ENCODE results near the gene IQSEC1. TPM values are rescaled to one million over a fixed set of nuclear protein-coding genes. Genes with fewer than 3 reads are reported as not detected.
A peak's percentile ranks its signal among the peaks of the same experiment; 100 is the strongest.

The IQSEC1 gene
- total RNA-seq, 1 donor from 2014 or later: 29.5 TPM

DNA sequence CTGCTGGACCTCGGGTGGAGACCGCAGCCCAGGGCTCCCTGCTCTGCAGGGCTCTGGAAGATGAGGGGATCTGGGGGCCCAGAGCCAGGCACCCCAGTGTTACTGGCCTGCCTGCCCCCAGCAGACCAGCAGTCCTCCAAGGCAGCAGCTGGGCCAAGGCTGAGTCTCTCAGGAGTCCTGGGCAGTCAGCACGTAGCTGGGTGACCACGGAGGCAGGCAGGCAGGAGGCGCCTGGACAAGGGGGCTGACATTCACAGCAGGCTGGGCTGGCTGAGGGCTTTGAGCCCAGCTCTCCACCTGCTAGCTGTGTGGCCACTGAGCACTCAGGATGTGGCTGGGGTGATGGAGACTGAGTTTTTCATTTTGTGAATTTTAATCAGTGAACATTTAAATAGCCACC, 67.9 kb downstream of the IQSEC1 start:
- peaks cover 2% of the 10 kb centered on the region for H3K27me3 Mint-ChIP-seq (ENCODE audit: low read depth, unreplicated experiment)
- no peak overlapping the region for H3K27ac Mint-ChIP-seq (ENCODE audit: unreplicated experiment)
- no peak overlapping the region for H3K4me3 Mint-ChIP-seq (ENCODE audit: unreplicated experiment)
- no peak for TF ChIP-seq EZH2 (IDR thresholded peaks at IDR 0.05; ENCODE audit: insufficient read depth, low read length)
- TF ChIP-seq, protein P1, sequence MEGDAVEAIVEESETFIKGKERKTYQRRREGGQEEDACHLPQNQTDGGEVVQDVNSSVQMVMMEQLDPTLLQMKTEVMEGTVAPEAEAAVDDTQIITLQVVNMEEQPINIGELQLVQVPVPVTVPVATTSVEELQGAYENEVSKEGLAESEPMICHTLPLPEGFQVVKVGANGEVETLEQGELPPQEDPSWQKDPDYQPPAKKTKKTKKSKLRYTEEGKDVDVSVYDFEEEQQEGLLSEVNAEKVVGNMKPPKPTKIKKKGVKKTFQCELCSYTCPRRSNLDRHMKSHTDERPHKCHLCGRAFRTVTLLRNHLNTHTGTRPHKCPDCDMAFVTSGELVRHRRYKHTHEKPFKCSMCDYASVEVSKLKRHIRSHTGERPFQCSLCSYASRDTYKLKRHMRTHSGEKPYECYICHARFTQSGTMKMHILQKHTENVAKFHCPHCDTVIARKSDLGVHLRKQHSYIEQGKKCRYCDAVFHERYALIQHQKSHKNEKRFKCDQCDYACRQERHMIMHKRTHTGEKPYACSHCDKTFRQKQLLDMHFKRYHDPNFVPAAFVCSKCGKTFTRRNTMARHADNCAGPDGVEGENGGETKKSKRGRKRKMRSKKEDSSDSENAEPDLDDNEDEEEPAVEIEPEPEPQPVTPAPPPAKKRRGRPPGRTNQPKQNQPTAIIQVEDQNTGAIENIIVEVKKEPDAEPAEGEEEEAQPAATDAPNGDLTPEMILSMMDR (IDR thresholded peaks at IDR 0.05; ENCODE audit: insufficient read depth, low read depth, low read length): no peak
- no peaks in the 10 kb centered on the region for H3K79me2 ChIP-seq (ENCODE audit: insufficient read depth, low read length)
- H3K9me3 Mint-ChIP-seq (ENCODE audit: unreplicated experiment): no peaks in the 10 kb centered on the region
- no peak overlapping the region for H3K4me3 ChIP-seq (ENCODE audit: insufficient read depth, low read depth, low read length)
- no peak overlapping the region for H3K4me2 ChIP-seq (ENCODE audit: low read length)
- no peak overlapping the region for H2AFZ ChIP-seq (ENCODE audit: low read depth, low read length)
- FAIRE-seq (no peak), DNase-seq (ENCODE audit: low read depth) (no peak)
- H3K4me1 ChIP-seq (ENCODE audit: insufficient read depth, low read length): peaks cover 9% of the 10 kb centered on the region
- H4K20me1 ChIP-seq (ENCODE audit: insufficient read depth, low read length): peaks cover 21% of the 10 kb centered on the region
- H3K36me3 Mint-ChIP-seq (ENCODE audit: low read depth, unreplicated experiment): peaks cover 9% of the 10 kb centered on the region
- H3K4me1 Mint-ChIP-seq (ENCODE audit: low read depth, unreplicated experiment): peaks cover 28% of the 10 kb centered on the region
- H3K9me3 ChIP-seq (ENCODE audit: insufficient read depth, low read depth, low read length): no peaks in the 10 kb centered on the region
- no peak overlapping the region for H3K9ac ChIP-seq (ENCODE audit: low read length)
- no peaks in the 10 kb centered on the region for H3K27me3 ChIP-seq (ENCODE audit: insufficient read depth, low read length)
- no peaks in the 10 kb centered on the region for H3K36me3 ChIP-seq (ENCODE audit: insufficient read depth, low read length)
- no peak overlapping the region for H3K27ac ChIP-seq (ENCODE audit: low read depth, low read length)

DNA sequence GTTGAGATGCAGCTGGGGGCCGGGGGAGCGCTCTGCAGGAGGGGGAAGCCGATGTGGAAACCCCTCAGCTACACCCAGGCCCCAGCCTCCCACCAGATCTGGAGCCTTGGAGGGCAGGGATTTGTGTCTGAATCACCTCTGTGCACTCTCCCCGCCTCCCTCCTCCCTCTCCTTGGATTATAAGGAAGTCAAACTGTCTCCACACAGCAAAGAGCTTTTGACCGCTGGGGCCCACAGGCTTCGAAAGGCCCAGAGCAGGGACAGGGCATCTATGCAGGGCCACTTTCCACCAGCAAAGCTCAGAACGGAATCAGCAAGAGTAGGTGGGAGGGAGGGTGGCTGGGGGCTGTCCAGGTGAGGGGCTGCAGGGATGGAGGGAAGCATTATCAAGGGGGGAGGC, 68.9 kb downstream of the IQSEC1 start:
- no peaks in the 10 kb centered on the region for H3K27me3 ChIP-seq (ENCODE audit: insufficient read depth, low read length)

DNA sequence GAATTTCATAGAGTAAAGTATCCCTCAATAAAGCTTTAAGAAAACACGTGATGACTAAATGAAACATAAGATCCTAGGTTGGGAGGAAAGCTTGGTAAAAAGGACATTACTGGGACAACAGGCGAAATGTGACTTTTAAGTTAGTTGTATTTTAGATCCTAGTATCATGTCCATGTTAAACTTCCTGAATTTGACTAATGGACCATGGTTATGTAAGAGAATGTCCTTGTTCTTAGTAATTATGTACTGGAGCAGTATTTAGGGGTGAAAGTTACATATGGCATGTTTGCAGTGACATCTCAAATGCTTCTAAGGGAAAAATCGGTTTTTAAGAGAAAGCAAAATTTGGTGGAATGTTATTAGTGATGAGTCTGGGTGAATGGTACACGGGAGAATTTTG, 69.6 kb downstream of the IQSEC1 start:
- Mint-ChIP-seq H3K36me3 (ENCODE audit: low read depth, unreplicated experiment) (peaks cover 5% of the 10 kb centered on the region), H3K4me1 (ENCODE audit: low read depth, unreplicated experiment) (peaks cover 27% of the 10 kb centered on the region), H3K27me3 (ENCODE audit: low read depth, unreplicated experiment) (peaks cover 2% of the 10 kb centered on the region), H3K9me3 (ENCODE audit: unreplicated experiment) (no peaks in the 10 kb centered on the region), H3K27ac (ENCODE audit: unreplicated experiment) (no peak overlapping the region), H3K4me3 (ENCODE audit: unreplicated experiment) (no peak overlapping the region)
- peaks cover 9% of the 10 kb centered on the region for H3K4me1 ChIP-seq (ENCODE audit: insufficient read depth, low read length)
- no peak overlapping the region for H3K27ac ChIP-seq (ENCODE audit: low read depth, low read length)
- TF ChIP-seq, protein P1 (IDR thresholded peaks at IDR 0.05; ENCODE audit: insufficient read depth, low read depth, low read length): no peak
- no peak for TF ChIP-seq EZH2 (IDR thresholded peaks at IDR 0.05; ENCODE audit: insufficient read depth, low read length)
- peaks cover 11% of the 10 kb centered on the region for H4K20me1 ChIP-seq (ENCODE audit: insufficient read depth, low read length)
- FAIRE-seq: no peak
- no peak overlapping the region for H2AFZ ChIP-seq (ENCODE audit: low read depth, low read length)
- no peaks in the 10 kb centered on the region for H3K36me3 ChIP-seq (ENCODE audit: insufficient read depth, low read length)
- no peak overlapping the region for H3K4me3 ChIP-seq (ENCODE audit: insufficient read depth, low read depth, low read length)
- no peak for DNase-seq (ENCODE audit: low read depth)
- no peaks in the 10 kb centered on the region for H3K27me3 ChIP-seq (ENCODE audit: insufficient read depth, low read length)
- no peaks in the 10 kb centered on the region for H3K79me2 ChIP-seq (ENCODE audit: insufficient read depth, low read length)
- no peak overlapping the region for H3K4me2 ChIP-seq (ENCODE audit: low read length)
- no peaks in the 10 kb centered on the region for H3K9me3 ChIP-seq (ENCODE audit: insufficient read depth, low read depth, low read length)
- H3K9ac ChIP-seq (ENCODE audit: low read length): no peak overlapping the region

More for the DNA sequence above, 68.9 kb downstream of the IQSEC1 start:
- Mint-ChIP-seq H3K4me3 (ENCODE audit: unreplicated experiment) (peak overlapping the region; percentile 57), H3K36me3 (ENCODE audit: low read depth, unreplicated experiment) (peaks cover 6% of the 10 kb centered on the region), H3K4me1 (ENCODE audit: low read depth, unreplicated experiment) (peaks cover 28% of the 10 kb centered on the region), H3K9me3 (ENCODE audit: unreplicated experiment) (no peaks in the 10 kb centered on the region), H3K27ac (ENCODE audit: unreplicated experiment) (no peak overlapping the region), H3K27me3 (ENCODE audit: low read depth, unreplicated experiment) (peaks cover under 1% of the 10 kb centered on the region)
- peaks cover 15% of the 10 kb centered on the region for H4K20me1 ChIP-seq (ENCODE audit: insufficient read depth, low read length)
- no peak overlapping the region for H3K4me2 ChIP-seq (ENCODE audit: low read length)
- DNase-seq (ENCODE audit: low read depth): no peak
- H3K4me3 ChIP-seq (ENCODE audit: insufficient read depth, low read depth, low read length): no peak overlapping the region
- no peak overlapping the region for H3K9ac ChIP-seq (ENCODE audit: low read length)
- H3K79me2 ChIP-seq (ENCODE audit: insufficient read depth, low read length): no peaks in the 10 kb centered on the region
- H3K36me3 ChIP-seq (ENCODE audit: insufficient read depth, low read length): no peaks in the 10 kb centered on the region
- FAIRE-seq: no peak
- no peak overlapping the region for H3K27ac ChIP-seq (ENCODE audit: low read depth, low read length)
- H2AFZ ChIP-seq (ENCODE audit: low read depth, low read length): no peak overlapping the region
- TF ChIP-seq, protein P1 (IDR thresholded peaks at IDR 0.05; ENCODE audit: insufficient read depth, low read depth, low read length): no peak
- TF ChIP-seq EZH2 (IDR thresholded peaks at IDR 0.05; ENCODE audit: insufficient read depth, low read length): no peak
- H3K4me1 ChIP-seq (ENCODE audit: insufficient read depth, low read length): peaks cover 9% of the 10 kb centered on the region
- H3K9me3 ChIP-seq (ENCODE audit: insufficient read depth, low read depth, low read length): no peaks in the 10 kb centered on the region
